Naive thymus-derived CD8-positive, alpha-beta T cell (primary cell): ENCODE data around the gene GABRG3. TPM values are rescaled to one million over a fixed set of nuclear protein-coding genes. Genes with fewer than 3 reads are reported as not detected.
"Not testable (repeated sequence)": the region's sequence is repeated elsewhere in the genome, so short reads cannot be mapped to it uniquely, and the experiment has no call there.

ENCODE experiments used
- ATAC-seq, 2 donors: fragments of 150-1000 bp; cut with Tn5 transposase in 1 of 2; sonication (Bioruptor Pico), chemical (Tn5 transposase) in 1 of 2; 1 replicate in 1 of 2; 2 replicates in 1 of 2; pipeline ENCODE4 v1.10.0; 2021; ENCODE audit warnings: mild to moderate bottlenecking in 2 of 2, moderate library complexity in 2 of 2
- POLR2A ChIA-PET: fragments of 350-600 bp; sonication (Branson Sonifier 250); formaldehyde crosslinking; loops from one replicate; lab custom pipeline; 2021; ENCODE audit warnings: antibody characterized with exemption; lab: Charles Lee
- DNase-seq, 10 donors: peaks; one replicate each; pipeline versions ENCODE4 v3.0.0 to v3.0.0-alpha.2; 2020 to 2022
- H3K27ac Mint-ChIP-seq, 10 donors: one replicate each; pipeline ENCODE4 v1.8.0; 2020 to 2022; ENCODE audit warnings: mild to moderate bottlenecking in 10 of 10, mixed read lengths in 10 of 10, moderate library complexity in 4 of 10, inconsistent platforms in 1 of 10
- H3K27me3 Mint-ChIP-seq, 5 donors: one replicate each; pipeline ENCODE4 v1.8.0; 2021 to 2022; ENCODE audit warnings: mixed read lengths in 5 of 5
- H3K36me3 Mint-ChIP-seq, 3 donors: one replicate each; pipeline ENCODE4 v1.8.0; 2020 to 2022; ENCODE audit warnings: mixed read lengths in 3 of 3, mild to moderate bottlenecking in 2 of 3, inconsistent platforms in 1 of 3
- H3K4me1 Mint-ChIP-seq, 4 donors: one replicate each; pipeline ENCODE4 v1.8.0; 2021 to 2022; ENCODE audit warnings: mixed read lengths in 4 of 4
- H3K4me3 Mint-ChIP-seq, 10 donors: one replicate each; pipeline ENCODE4 v1.8.0; 2020 to 2022; ENCODE audit warnings: mild to moderate bottlenecking in 10 of 10, mixed read lengths in 10 of 10, moderate library complexity in 6 of 10, inconsistent platforms in 1 of 10
- H3K9me3 Mint-ChIP-seq, 9 donors: one replicate each; pipeline ENCODE4 v1.8.0; 2020 to 2022; ENCODE audit warnings: mixed read lengths in 9 of 9, mild to moderate bottlenecking in 3 of 9, inconsistent platforms in 1 of 9, moderate library complexity in 1 of 9
- polyA plus RNA-seq, 3 donors: library from polyadenylated mRNA; unstranded; fragments of 300-500 nt; fragmentation: Illumina TruSeq; gene quantifications; one replicate each; pipeline ENCODE4 v1.2.3, GENCODE V29; 2021
- total RNA-seq, 8 experiments: library from RNA in 2 of 8; stranded (reverse) in 2 of 8; gene quantifications; one replicate each; pipeline ENCODE4 v1.2.3 and lab custom pipeline; 2021 to 2026

The GABRG3 gene
- total and polyA plus RNA-seq, 5 experiments from 2014 or later: not detected

GRCh38 chr15:27175472-27176153 lies 204.6 kb downstream of the GABRG3 start:
- peaks cover 0 to 2% (median 0%) of the 10 kb centered on the region in 5 donors for H3K27me3 Mint-ChIP-seq
- H3K36me3 Mint-ChIP-seq: peaks cover 0 to 5% (median 0%) of the 10 kb centered on the region in 3 donors
- DNase-seq: no peak
- H3K4me3 Mint-ChIP-seq: no peak overlapping the region
- POLR2A ChIA-PET: no interaction called here
- no peak for ATAC-seq
- H3K4me1 Mint-ChIP-seq: no peaks in the 10 kb centered on the region
- peaks cover 0 to 48% (median 30%) of the 10 kb centered on the region in 9 donors for H3K9me3 Mint-ChIP-seq
- H3K27ac Mint-ChIP-seq: no peak overlapping the region

GRCh38 chr15:27176785-27177406 lies 205.9 kb downstream of the GABRG3 start:
- Mint-ChIP-seq H3K27me3 (peaks cover 0 to 2% (median 0%) of the 10 kb centered on the region in 5 donors), H3K36me3 (peaks cover 0 to 5% (median 0%) of the 10 kb centered on the region in 3 donors), H3K4me3 (no peak overlapping the region), H3K4me1 (no peaks in the 10 kb centered on the region), H3K27ac (no peak overlapping the region), H3K9me3 (peaks cover 0 to 51% (median 30%) of the 10 kb centered on the region in 9 donors)
- DNase-seq: no peak
- POLR2A ChIA-PET: no interaction called here
- ATAC-seq: no peak

GRCh38 chr15:27179789-27180188 lies 208.8 kb downstream of the GABRG3 start:
- peaks cover 0 to 5% (median 0%) of the 10 kb centered on the region in 3 donors for H3K36me3 Mint-ChIP-seq
- no peak overlapping the region for H3K27ac Mint-ChIP-seq
- H3K9me3 Mint-ChIP-seq: peaks cover 0 to 39% (median 24%) of the 10 kb centered on the region in 9 donors
- no peak for DNase-seq
- no peak for ATAC-seq
- no peaks in the 10 kb centered on the region for H3K4me1 Mint-ChIP-seq
- no peaks in the 10 kb centered on the region for H3K27me3 Mint-ChIP-seq
- H3K4me3 Mint-ChIP-seq: no peak overlapping the region
- POLR2A ChIA-PET: no interaction called here

- Mint-ChIP-seq H3K9me3 (peaks cover 0 to 32% (median 15%) of the 10 kb centered on the region in 9 donors), H3K4me3 (no peak overlapping the region), H3K27ac (no peak overlapping the region), H3K4me1 (no peaks in the 10 kb centered on the region), H3K27me3 (no peaks in the 10 kb centered on the region), H3K36me3 (peaks cover 0 to 3% (median 0%) of the 10 kb centered on the region in 3 donors)
- ATAC-seq (no peak), DNase-seq (no peak)
- POLR2A ChIA-PET: no interaction called here
Observed at GRCh38 chr15:27182561-27183110, 211.7 kb downstream of the GABRG3 start.

- peaks cover 0 to 30% (median 11%) of the 10 kb centered on the region in 9 donors for H3K9me3 Mint-ChIP-seq
Observed at GRCh38 chr15:27183201-27183600, 212.2 kb downstream of the GABRG3 start.

GRCh38 chr15:27191515-27191914 lies 220.5 kb downstream of the GABRG3 start:
- H3K36me3 Mint-ChIP-seq, H3K27ac Mint-ChIP-seq, POLR2A ChIA-PET, H3K4me3 Mint-ChIP-seq, ATAC-seq, H3K27me3 Mint-ChIP-seq, H3K4me1 Mint-ChIP-seq, DNase-seq: not testable (repeated sequence)
- peaks cover 2 to 30% (median 13%) of the 10 kb centered on the region in 9 donors for H3K9me3 Mint-ChIP-seq

More at GRCh38 chr15:27183201-27183600, 212.2 kb downstream of the GABRG3 start:
- POLR2A ChIA-PET: no interaction called here
- Mint-ChIP-seq H3K27ac (no peak overlapping the region), H3K4me1 (no peaks in the 10 kb centered on the region), H3K36me3 (no peaks in the 10 kb centered on the region), H3K4me3 (no peak overlapping the region), H3K27me3 (no peaks in the 10 kb centered on the region)
- ATAC-seq (no peak), DNase-seq (no peak)

- H3K4me3 Mint-ChIP-seq: no peak overlapping the region
- DNase-seq (no peak), ATAC-seq (no peak)
- peaks cover 2 to 40% (median 9%) of the 10 kb centered on the region in 9 donors for H3K9me3 Mint-ChIP-seq
- H3K27ac Mint-ChIP-seq: no peak overlapping the region
- H3K4me1 Mint-ChIP-seq: no peaks in the 10 kb centered on the region
- H3K27me3 Mint-ChIP-seq: peaks cover 0 to 12% (median 0%) of the 10 kb centered on the region in 5 donors
- no peaks in the 10 kb centered on the region for H3K36me3 Mint-ChIP-seq
- POLR2A ChIA-PET: no interaction called here
Observed at GRCh38 chr15:27196691-27197090, 225.7 kb downstream of the GABRG3 start.

GRCh38 chr15:27201425-27201824 lies 230.4 kb downstream of the GABRG3 start:
- ATAC-seq: no peak
- POLR2A ChIA-PET: no interaction called here
- H3K9me3 Mint-ChIP-seq: peaks cover 0 to 41% (median 3%) of the 10 kb centered on the region in 9 donors
- no peaks in the 10 kb centered on the region for H3K4me1 Mint-ChIP-seq
- H3K27me3 Mint-ChIP-seq: peaks cover 0 to 12% (median 0%) of the 10 kb centered on the region in 5 donors
- DNase-seq: no peak
- no peaks in the 10 kb centered on the region for H3K36me3 Mint-ChIP-seq
- no peak overlapping the region for H3K27ac Mint-ChIP-seq
- no peak overlapping the region for H3K4me3 Mint-ChIP-seq

- POLR2A ChIA-PET: no interaction called here
- Mint-ChIP-seq H3K27ac (no peak overlapping the region), H3K27me3 (peaks cover 0 to 9% (median 0%) of the 10 kb centered on the region in 5 donors), H3K4me1 (no peaks in the 10 kb centered on the region), H3K4me3 (no peak overlapping the region), H3K9me3 (peaks cover 0 to 27% (median 10%) of the 10 kb centered on the region in 9 donors), H3K36me3 (no peaks in the 10 kb centered on the region)
- no peak for ATAC-seq
- DNase-seq: no peak
Observed at GRCh38 chr15:27210176-27210575, 239.2 kb downstream of the GABRG3 start.

GRCh38 chr15:27214032-27214431 lies 243.1 kb downstream of the GABRG3 start:
- no peak for ATAC-seq
- POLR2A ChIA-PET: no interaction called here
- Mint-ChIP-seq H3K27ac (no peak overlapping the region), H3K36me3 (no peaks in the 10 kb centered on the region), H3K4me1 (no peaks in the 10 kb centered on the region), H3K4me3 (no peak overlapping the region), H3K27me3 (peaks cover 0 to 9% (median 0%) of the 10 kb centered on the region in 5 donors), H3K9me3 (peaks cover 0 to 30% (median 9%) of the 10 kb centered on the region in 9 donors)
- no peak for DNase-seq

GRCh38 chr15:27214961-27215360 lies 244.0 kb downstream of the GABRG3 start:
- no peak for DNase-seq
- no peak overlapping the region for H3K4me3 Mint-ChIP-seq
- POLR2A ChIA-PET: no interaction called here
- ATAC-seq: no peak
- H3K4me1 Mint-ChIP-seq: no peaks in the 10 kb centered on the region
- H3K27ac Mint-ChIP-seq: no peak overlapping the region
- H3K9me3 Mint-ChIP-seq: peaks cover 0 to 31% (median 8%) of the 10 kb centered on the region in 9 donors
- H3K36me3 Mint-ChIP-seq: no peaks in the 10 kb centered on the region
- H3K27me3 Mint-ChIP-seq: peaks cover 0 to 8% (median 0%) of the 10 kb centered on the region in 5 donors

- Mint-ChIP-seq H3K9me3 (peaks cover 0 to 24% (median 2%) of the 10 kb centered on the region in 9 donors), H3K4me3 (no peak overlapping the region), H3K27me3 (no peaks in the 10 kb centered on the region), H3K4me1 (no peaks in the 10 kb centered on the region), H3K36me3 (no peaks in the 10 kb centered on the region), H3K27ac (no peak overlapping the region)
- ATAC-seq (no peak), DNase-seq (no peak)
- POLR2A ChIA-PET: no interaction called here
Observed at GRCh38 chr15:27218426-27218825, 247.4 kb downstream of the GABRG3 start.

- Mint-ChIP-seq H3K4me1 (no peaks in the 10 kb centered on the region), H3K27ac (no peak overlapping the region), H3K36me3 (no peaks in the 10 kb centered on the region), H3K9me3 (peaks cover 0 to 27% (median 2%) of the 10 kb centered on the region in 9 donors), H3K27me3 (no peaks in the 10 kb centered on the region), H3K4me3 (no peak overlapping the region)
- ATAC-seq: no peak
- POLR2A ChIA-PET: no interaction called here
- DNase-seq: no peak
Observed at GRCh38 chr15:27219636-27220035, 248.7 kb downstream of the GABRG3 start.
